GM18907 (cell line): ENCODE data around the gene GALNT17.
"Not testable (repeated sequence)": the region's sequence is repeated elsewhere in the genome, so short reads cannot be mapped to it uniquely, and the experiment has no call there.

Experiments used
- ATAC-seq: cut with Tn5 transposase; IDR thresholded peaks from one replicate; pipeline ENCODE4 v1.9.1; 2021; ENCODE audit warnings: mild to moderate bottlenecking, moderate library complexity; ENCODE audit not compliant: unreplicated experiment

GALNT17 gene

DNA sequence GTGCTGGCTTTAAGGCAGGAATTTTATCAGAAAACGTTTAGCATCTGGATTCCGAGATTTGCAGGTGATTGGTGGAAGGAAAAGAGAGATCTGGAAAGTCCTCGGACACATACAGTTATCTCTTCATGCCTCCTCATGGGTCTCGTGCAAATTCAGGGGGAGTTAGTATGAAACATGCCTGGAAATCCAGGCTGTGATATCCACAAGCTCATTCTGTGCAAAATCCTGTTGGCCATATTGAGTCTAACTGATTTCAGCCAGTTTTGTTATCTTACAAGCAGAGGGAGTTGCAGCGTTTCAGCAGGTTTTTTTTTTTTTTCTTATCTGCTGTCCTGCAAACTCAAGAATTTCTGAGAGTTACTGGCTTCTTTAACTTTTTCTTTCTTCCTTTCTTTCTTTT lies 411.5 kb downstream of the GALNT17 start:
- no peak for ATAC-seq

DNA sequence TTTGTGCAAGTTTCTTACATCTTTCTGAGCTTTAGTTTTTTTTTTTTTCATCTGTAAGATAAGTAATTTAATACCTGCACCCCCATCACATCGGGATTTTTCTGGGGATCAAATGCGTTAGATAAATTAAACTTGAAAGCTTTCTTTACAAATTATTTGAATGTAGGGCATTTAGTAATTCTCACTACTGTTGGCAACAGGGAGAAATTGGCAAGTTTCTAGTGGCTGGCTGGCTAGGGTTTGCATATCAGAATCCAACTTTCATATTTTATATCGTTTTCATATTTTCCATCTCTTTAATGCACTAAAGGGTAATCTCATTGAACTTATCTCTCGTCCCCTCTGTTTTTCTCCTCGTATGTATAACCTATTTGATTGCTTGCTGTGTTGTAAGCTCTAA lies 412.9 kb downstream of the GALNT17 start:
- ATAC-seq, result no peak

DNA sequence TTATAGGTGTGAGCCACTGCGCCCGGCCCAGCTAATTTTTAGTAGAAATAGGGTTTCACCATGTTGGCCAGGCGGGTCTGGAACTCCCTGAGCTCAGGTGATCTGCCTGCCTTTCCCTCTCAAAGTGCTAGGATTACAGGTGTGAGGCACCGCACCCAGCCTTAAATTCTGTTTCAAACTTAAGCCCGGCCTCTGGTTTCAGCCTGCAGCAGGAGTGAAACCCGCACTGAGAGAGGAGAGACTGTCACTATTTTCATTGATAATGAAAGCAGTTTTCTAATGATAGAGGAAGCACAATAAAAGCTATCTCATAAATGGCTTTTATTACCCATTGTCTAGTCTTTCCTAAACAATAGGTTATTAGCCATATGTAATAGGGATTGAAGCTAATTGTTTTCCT lies 415.5 kb downstream of the GALNT17 start:
- no peak for ATAC-seq

DNA sequence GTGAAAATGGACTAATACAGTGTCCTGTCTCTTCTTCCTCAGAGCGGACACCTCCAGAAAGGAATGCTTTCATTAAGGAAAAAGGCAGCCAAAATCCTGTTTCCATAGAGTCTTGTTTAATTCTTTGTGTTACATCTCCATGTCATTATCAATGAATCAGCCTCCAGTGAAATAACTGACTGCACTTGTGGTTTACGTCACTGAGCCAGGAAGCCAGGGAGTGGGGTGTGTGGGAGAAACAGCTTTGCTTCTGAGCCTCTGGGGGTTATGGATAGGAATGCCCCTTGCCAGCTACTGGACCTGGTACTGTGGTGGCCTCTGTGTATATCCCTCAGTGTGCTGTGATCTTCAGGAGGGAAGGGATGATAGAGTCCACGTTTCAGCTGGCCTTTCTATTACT lies 416.8 kb downstream of the GALNT17 start:
- no peak for ATAC-seq

DNA sequence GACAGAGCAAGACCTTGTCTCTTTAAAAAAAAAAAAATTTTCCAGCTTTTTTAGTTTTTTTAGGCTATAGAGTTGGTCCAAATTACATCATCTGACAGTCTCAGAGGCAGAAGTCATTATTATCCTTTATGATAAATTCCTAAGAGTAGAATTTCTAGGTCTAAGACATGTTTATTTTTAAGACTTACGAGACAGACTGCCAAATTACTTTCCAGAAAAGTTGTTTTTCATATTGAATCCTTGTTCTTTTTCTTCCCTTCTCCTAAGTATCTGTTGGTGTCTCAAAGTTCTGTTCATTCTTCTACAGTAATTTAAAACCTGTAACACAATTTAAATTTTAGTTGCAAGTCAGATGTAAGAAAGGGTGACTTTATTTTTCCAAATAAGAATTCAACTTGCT lies 421.4 kb downstream of the GALNT17 start:
- no peak for ATAC-seq

DNA sequence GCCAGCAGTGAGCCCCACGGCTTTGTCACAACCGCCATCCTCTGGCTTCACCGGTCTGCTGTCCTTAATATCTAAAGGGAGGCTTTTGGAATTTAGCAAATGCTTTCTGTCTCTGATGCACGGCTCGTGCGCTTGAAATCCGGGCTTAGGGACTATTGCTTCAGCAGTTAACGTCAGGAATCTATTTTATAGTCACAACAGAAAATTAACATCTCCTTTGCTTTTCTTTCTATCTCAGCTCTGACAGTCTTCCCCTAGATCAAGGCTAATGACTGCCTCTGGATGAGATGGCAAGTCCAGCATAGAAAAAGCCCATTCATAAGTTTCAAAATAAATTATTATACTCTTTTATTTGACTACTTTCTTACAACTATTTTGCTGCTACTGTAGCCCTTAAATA lies 423.8 kb downstream of the GALNT17 start:
- no peak for ATAC-seq

DNA sequence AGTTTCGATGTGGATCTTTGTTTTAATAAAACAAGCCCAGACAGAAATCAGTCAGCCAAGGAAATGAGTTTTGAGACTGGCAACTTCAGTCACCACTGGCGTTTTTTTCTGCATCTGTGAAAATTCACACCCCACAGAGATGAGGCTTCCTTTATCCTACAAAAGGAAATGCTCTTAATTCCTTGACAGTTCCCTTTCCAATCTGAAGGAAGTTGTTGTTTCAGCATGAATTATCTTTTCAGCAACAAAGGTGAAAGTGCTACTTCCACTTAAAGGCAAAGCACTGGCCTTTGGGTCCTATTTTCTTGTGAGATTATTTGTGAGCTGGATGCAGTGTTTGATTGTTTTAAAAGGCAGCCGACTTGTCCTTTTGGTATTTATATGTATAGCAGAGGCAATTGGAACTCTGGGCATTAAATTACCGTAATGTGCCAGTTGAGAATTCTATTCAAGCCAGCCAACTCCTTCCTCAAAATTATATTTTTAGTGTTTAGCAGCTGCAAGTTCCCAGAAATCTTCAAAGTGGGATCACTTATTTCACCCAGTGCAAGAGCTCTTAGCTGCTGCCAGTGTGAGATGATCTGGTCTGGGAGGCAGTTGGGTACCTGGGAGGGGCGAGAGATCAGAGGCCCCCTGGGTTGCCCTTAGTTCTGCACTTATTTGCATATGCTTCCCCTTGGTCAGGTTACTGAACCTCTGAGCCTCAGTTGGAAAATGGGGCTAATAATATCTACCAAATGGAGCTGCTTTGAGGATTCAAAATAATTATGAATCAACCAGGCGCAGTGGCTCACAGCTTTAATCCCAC lies 427.1 kb downstream of the GALNT17 start:
- no peak for ATAC-seq

DNA sequence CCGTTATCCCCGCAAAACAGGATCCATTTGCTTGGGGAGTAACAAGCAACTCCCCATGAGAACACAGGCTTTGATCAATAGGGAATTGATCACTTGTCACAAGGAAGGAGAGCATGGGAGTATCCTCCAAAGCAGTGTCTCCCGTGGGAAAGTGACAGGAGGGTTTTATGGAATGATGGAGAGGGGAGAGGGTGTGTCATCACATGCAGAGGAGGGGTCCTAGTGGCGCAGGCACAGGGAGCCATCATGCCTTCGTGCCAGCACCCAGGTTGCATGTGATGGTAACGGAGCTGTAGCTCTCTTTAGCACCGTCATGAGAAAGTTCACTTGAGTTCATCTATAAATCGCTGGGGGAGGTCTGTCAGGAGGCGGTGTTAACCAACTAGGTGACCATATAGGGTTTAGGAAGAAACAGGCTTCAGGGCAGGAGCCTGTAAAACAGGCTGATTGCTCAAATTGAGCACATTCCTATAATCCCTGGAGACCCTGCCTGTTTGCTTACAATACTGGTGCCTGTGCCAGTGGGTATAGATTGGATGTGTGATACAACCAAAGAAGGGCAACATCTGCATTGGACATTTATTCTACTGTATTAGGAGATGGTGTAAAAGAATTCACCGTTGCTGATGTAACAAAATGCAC lies 428.5 kb downstream of the GALNT17 start:
- no peak for ATAC-seq

DNA sequence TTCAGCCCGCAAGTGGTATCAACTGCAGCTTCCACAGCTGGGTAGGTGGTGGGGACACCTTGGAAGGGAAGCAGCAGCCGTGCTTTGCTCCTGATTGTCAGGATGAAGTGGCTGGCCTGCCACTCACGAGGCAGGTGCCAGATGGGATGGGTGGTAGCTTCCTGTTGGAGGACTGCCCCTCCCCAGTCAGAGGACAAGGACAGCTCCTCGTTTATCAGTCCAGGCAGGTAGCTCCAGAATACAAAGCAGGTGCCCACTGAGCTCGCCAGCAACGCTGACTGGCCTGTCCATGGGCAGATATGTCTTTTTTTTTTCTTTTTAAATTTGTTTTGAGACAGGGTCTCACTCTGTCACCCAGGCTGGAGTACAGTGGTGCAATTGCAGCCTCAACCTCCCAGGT lies 431.3 kb downstream of the GALNT17 start:
- no peak for ATAC-seq

DNA sequence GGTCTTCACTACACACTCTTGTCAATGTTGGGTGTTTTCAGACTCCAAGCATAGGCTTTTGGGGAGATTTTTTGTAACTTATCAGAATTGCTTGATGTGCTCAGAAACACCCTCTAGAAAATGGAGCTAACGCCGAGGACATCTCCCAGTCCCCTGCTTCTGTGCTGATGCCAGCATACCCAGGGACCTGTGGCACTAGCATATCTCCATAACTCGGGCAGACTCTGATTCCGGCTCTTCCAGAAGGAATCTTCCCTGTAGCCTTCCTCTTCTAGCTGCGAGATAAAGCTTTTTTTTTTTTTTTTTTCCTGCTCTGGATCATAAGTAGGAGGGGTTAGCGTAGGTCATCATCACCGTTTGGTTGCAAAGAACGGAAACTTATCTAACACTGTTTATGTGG lies 434.4 kb downstream of the GALNT17 start:
- ATAC-seq, result no peak

DNA sequence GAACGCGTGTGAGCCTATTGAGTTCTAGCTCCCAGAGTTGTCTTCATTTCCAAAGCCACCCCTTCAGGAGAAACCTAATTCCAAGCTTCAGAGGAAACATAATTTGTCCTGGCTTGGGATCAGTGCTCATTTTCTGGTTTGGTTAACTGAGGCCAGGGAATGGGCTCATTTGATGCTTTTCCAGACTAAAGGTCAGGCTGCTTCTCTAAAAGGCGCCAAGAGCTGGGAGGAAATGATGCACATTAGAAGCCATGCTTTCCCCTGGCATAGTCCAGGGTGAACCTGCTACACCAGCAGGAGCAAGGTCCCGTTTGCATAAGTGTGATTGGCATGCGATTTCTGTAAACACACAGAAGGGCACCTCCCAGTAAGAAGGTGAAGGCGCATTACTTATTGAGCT lies 435.0 kb downstream of the GALNT17 start:
- no peak for ATAC-seq

DNA sequence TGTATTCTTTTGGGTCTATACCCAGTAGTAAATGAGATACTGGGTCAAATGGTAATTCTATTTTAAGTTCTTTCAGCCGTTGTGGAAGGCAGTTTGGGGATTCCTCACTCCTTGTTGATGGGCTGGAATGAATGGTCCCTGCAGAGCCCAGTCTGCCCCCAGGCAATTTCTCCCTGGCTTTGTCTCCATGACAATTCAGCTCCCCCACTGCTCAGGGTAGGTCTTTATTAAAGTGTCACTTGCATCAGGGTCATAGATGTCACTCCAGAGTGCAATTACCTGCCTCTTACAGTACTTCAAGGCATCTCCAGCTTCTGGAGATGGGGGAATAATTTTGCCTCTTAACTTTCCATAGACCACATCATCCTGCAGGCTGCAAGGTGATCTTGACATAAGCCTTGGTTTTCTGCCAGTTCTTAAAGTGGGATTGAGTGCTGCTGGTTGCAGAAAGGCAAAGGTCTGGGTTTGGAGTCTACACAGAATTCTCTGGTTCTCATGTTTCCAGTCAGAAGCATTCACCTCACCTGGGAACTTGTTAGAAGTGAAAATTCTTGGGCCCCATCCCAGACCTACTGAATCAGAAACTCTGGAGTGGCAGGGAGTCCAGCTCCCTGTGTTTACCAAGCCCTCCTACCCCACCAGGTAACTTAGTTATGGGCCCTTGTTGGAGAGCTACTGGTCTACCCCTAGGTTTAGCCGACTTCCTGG lies 442.4 kb downstream of the GALNT17 start:
- no peak for ATAC-seq

DNA sequence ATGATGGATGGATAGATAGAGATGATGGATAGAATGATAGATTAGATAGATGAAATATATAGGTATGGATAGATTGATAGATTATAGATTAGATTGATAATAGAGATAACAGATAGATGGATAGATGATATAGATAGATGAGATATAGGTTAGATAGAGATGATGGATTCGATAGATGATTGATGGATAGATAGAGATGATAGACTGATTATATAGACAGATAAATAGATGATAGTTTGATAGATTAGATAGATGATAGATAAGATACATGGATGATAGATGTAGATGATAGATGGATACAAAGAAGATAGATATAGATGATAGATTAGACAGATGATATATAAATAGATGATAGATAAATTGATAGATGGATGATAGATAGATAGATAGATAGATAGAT lies 448.1 kb downstream of the GALNT17 start:
- ATAC-seq, result no peak

DNA sequence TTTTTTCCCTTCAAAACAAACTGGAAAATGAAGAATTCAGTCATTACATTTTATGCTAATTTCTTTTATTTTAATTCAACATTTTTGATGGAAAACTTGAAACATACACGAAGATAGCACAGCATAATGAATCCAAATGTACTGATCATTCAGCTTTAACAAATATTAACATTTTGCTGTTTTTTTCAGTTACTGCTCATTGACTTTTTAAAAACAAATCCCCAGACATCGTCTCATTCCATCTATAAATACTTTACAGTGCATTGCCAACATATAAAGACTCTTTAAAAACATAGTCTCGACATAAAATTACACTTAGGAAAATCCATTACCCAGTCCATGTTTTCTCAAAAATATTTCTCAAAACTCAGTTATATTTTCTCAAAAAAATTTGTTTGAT lies 452.3 kb downstream of the GALNT17 start:
- no peak for ATAC-seq

DNA sequence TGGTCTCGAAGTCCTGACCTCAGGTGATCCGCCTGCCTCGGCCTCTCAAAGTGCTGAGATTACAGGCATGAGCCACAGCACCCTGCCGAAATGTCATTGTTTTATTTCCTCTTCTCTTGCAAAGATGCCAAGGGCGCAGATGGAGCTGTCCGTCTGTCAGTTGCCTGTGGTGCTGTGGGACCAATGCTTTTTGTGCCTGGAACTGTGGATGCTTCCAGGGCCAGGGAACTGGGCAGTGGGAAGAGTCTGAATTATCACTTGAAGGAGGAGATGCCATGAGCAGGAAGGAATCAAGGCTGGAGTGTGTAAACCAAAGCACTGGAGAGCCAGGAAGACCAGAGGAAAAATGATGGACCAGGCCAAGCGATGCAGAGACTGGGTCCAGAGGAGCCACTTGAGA lies 459.9 kb downstream of the GALNT17 start:
- no peak for ATAC-seq

DNA sequence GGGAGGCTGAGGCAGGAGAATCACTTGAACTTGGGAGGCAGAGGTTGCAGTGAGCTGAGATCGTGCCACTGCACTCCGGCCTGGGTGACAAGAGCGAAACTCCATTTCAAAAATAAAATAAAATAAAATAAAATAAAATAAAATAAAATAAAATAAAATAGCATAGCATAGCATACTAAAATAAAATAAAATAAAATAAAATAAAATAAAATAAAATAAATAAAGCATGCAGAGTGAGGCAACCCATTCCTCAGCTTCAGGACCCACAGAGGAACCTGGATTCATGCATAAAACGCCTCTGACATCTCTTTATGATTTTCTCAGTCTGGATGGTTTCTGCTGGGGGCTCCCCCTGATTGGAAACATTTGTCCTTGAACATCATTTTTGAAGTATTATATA lies 460.4 kb downstream of the GALNT17 start:
- not testable (repeated sequence) for ATAC-seq

DNA sequence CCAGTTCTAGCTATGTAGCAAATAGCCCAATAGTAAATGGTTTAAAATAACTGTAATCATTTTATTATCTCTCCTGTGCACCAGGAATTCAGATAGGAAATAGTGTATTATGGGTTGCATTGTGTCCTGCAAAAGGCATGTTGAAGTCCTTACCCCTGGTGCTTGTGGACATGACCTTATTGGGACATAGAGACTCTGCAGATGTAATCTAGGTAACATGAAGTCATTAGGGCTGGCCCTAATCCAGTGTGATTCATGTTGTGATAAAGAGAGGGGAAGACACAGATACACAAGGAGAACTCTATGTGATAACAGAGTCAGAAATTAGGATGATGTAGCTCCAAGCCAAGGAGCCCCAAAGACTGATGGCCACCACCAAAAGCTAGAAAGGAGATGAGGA lies 462.8 kb downstream of the GALNT17 start:
- ATAC-seq, result no peak

DNA sequence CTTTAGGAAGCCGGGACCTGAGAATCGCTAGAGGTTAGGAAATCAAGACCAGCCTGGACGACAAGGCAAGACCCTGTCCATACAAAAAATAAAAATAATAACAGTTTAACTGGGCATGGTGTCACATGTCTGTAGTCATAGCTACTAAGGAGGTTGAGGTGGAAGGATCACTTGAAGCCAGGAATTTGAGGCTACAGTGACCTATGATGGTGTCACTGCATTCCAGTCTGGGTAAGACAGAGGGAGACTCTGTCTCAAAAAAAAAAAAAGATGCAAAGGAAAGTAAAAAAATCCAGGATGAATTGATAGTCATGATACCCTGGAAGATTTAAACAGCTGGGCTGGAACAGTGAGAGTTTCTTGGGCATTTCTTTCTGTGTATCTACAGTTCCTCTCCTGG lies 463.2 kb downstream of the GALNT17 start:
- no peak for ATAC-seq

DNA sequence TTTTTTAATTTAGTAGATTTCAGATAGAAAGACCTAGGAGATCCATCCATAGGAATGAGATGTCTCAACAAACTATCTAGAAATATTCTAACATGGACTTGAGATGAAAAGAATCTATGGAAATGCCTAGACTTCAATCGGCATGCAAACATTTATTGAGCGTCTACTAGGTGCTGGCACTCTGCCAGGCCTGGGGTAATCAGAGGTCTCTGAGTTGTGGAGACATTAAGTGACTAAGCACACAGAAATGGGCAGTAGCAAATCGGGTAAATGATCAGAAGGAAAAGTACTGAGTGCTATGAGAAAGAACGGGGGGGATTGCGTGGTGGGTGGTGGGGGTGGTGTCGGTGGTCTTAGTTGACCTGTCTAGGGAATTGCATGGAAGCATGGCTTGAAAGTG lies 466.6 kb downstream of the GALNT17 start:
- ATAC-seq, result no peak

DNA sequence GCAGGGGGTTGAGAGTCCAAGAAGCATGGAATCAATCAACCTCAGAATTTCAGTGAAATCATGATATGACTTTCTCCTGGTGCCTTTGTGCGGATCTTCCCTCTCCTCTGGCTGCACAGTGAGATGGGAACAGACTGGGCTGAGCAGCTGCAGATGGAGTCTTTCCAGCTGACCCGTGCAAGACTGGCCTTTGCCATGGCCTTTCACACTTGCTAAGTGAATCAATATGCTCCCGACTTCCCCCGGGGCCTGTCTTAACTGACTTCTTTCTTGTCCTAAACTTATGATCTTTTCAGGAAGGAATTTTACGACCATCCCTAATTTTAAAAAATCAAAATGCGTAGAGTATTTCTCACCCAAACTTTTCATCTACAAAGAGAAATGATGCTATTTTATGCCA lies 469.9 kb downstream of the GALNT17 start:
- no peak for ATAC-seq

DNA sequence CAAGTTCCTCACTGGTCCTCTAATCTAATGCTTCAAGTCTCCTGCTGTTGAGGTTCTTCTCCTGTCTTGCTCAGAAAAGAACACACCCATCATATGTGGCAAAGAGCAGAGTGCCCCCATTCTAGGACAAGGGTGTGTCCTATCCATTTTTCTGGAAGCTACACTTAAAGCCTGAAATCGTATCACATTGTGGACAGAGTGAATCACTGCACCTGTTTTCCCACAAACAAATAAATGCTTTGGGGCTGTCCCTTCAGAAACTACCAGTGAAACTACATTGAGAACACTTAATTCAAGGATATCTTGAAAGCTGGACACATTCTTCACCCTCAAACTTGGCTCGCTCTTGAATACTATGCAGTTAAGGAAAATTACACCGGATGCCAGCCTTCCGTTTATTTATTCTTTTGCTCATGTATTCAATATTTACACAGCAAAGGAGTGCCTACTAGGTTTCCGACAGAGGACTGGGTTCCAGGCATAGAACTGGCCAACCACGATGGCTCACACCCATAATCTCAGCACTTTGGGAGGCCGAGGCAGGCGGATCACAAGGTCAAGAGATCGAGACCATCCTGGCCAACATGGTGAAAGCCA lies 473.0 kb downstream of the GALNT17 start:
- no peak for ATAC-seq

DNA sequence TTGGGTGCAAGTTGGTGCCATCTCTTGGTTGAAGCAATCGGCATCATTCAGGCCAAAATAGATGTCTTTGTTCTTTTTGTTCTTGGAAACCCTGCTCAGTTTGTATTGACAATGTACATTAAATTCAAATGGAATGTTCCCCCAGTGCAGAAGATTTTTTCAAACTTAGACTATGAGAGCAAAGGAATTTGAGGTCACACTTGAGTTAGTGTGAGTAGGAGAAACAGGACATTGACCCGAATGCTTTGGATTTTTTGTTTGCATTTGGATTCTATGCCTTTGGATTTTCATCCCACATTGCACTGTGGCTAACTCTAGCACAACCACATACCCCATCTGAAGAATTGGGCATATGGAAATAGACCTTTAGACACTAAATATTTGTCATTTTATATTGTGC lies 480.0 kb downstream of the GALNT17 start:
- no peak for ATAC-seq
